Hematopoietic multipotent progenitor cell treated with erythropoietin and hydrocortisone succinate and interleukin-3 and kit ligand, for 15 days (in vitro differentiated cells): ENCODE data around the gene C5orf46.
A peak's percentile ranks its signal among the peaks of the same experiment; 100 is the strongest.
"Not testable (repeated sequence)": the region's sequence is repeated elsewhere in the genome, so short reads cannot be mapped to it uniquely, and the experiment has no call there.

Source experiments
- DNase-seq: peaks from one replicate; pipeline ENCODE4 v3.0.0-alpha.2; 2015; ENCODE audit warnings: low spot score

C5orf46 gene

GRCh38 chr5:147906326-147907095 is at the start of gene C5orf46:
Gene C5orf46 (minus strand): TSS chr5:147906538. CDS start chr5:147906501, 37 bp downstream.
- no peak for DNase-seq

GRCh38 chr5:147954971-147955370 is 48.6 kb upstream of the C5orf46 start:
- no peak for DNase-seq

- peak; percentile 22 for DNase-seq
These were observed 43.6 kb upstream of the C5orf46 start for GRCh38 chr5:147949711-147950573.

- DNase-seq, result not testable (repeated sequence)
These were observed 40.4 kb upstream of the C5orf46 start for GRCh38 chr5:147946658-147947274.

- DNase-seq, result no peak
These were observed 33.2 kb upstream of the C5orf46 start for GRCh38 chr5:147939431-147940114.

- no peak for DNase-seq
These were observed 28.7 kb upstream of the C5orf46 start for GRCh38 chr5:147935032-147935431.

GRCh38 chr5:147930769-147931168 is 24.4 kb upstream of the C5orf46 start:
- DNase-seq, result no peak

- no peak for DNase-seq
These were observed 21.6 kb upstream of the C5orf46 start for GRCh38 chr5:147927901-147928300.

GRCh38 chr5:147925020-147925419 is 18.7 kb upstream of the C5orf46 start:
- DNase-seq, result no peak

- no peak for DNase-seq
These were observed 14.8 kb upstream of the C5orf46 start for GRCh38 chr5:147921136-147921535.

GRCh38 chr5:147920420-147921030 is 14.2 kb upstream of the C5orf46 start:
- DNase-seq, result no peak

- DNase-seq, result no peak
These were observed 12.6 kb upstream of the C5orf46 start for GRCh38 chr5:147918899-147919298.

GRCh38 chr5:147918101-147918685 is 11.9 kb upstream of the C5orf46 start:
- no peak for DNase-seq

GRCh38 chr5:147913786-147914185 is 7.4 kb upstream of the C5orf46 start:
- DNase-seq, result no peak

GRCh38 chr5:147912011-147912410 is 5.7 kb upstream of the C5orf46 start:
- DNase-seq, result no peak

- no peak for DNase-seq
These were observed 5.1 kb upstream of the C5orf46 start for GRCh38 chr5:147911427-147911826.

- no peak for DNase-seq
These were observed 2.2 kb downstream of the C5orf46 start for GRCh38 chr5:147904110-147904509.

GRCh38 chr5:147902609-147903115 is 3.7 kb downstream of the C5orf46 start:
- no peak for DNase-seq

GRCh38 chr5:147901599-147902039 is 4.7 kb downstream of the C5orf46 start:
- DNase-seq, result no peak

- DNase-seq, result no peak
These were observed 7.4 kb downstream of the C5orf46 start for GRCh38 chr5:147898875-147899401.

- no peak for DNase-seq
These were observed 10.5 kb downstream of the C5orf46 start for GRCh38 chr5:147895864-147896263.
